ENCODE results near the gene ATL1. TPM values are rescaled to one million over a fixed set of nuclear protein-coding genes. Genes with fewer than 3 reads are reported as not detected.

The ATL1 gene
- total and polyA plus RNA-seq, 2 of the 13 experiments (the other 11 are each of a cell fraction or from before 2014, with no cell fraction given): 0.60 to 0.65 TPM

- TF ChIP-seq ZNF691 (CRISPR knock-in tag; IDR thresholded peaks at IDR 0.05; ENCODE audit: borderline replicate concordance, low read depth): no peak
- no peak for TF ChIP-seq ATM (IDR thresholded peaks at IDR 0.05; ENCODE audit: borderline replicate concordance)
- TF ChIP-seq ZNF749 (CRISPR knock-in tag; IDR thresholded peaks at IDR 0.05; ENCODE audit: borderline replicate concordance): no peak
- peak; percentile 40; the same call in 1 of the 2 replicates for TF ChIP-seq MAFF (IDR thresholded peaks at IDR 0.05; ENCODE audit: low read depth, low read length)
Observed at GRCh38 chr14:50599700-50600444, 39.9 kb downstream of the ATL1 start (continued).

- intact Hi-C loops (cut with micrococcal nuclease; ENCODE audit: unreplicated experiment): loop anchor here (1.0 to 10.0 kb wide), 3 partner anchors 68 to 264 kb away; partner anchors contain the start of gene SAV1
- Histone ChIP-seq H3K27me3 (ENCODE audit: control insufficient read depth in 1 of 2, insufficient read depth in 2 of 2, low read length in 2 of 2) (no peaks in the 10 kb centered on the region), H3K79me2 (ENCODE audit: insufficient read depth, low read length) (no peaks in the 10 kb centered on the region), H4K20me1 (ENCODE audit: insufficient read depth, low read length) (no peaks in the 10 kb centered on the region), H3K9me3 (ENCODE audit: low read length) (no peaks in the 10 kb centered on the region), H3K4me2 (ENCODE audit: low read depth, low read length) (peak overlapping the region; percentile 54; the same call in 1 of the 2 replicates), H3K36me3 (replicated peaks in 1 of 2; ENCODE audit: control insufficient read depth in 1 of 2, insufficient read depth in 2 of 2, low read length in 2 of 2) (no peaks in the 10 kb centered on the region), H3K4me1 (ENCODE audit: insufficient read depth, low read length) (peaks cover 16% of the 10 kb centered on the region), H3K9ac (ENCODE audit: insufficient read depth, low read depth, low read length) (0 out of 2 replicates have a peak overlapping the region, but pooled peaks have one; percentile 13), H3K4me3 (replicated peaks in 1 of 3; ENCODE audit: insufficient read depth in 1 of 3, low read depth in 2 of 3, low read length in 3 of 3) (no peak overlapping the region), H3K27ac (ENCODE audit: extremely low read length, insufficient read depth, low read length) (peak overlapping the region; percentile 59), H2AFZ (ENCODE audit: low read length) (no peak overlapping the region)
- DNase-seq (ENCODE audit: low spot score) (peak; percentile 11), ATAC-seq (peak; percentile 69; the same call in 2 of the 3 replicates), FAIRE-seq (no peak)
- BruUV-seq (replicated peaks): no TSS peak
- no peak for TF ChIP-seq IRX3 (CRISPR knock-in tag; IDR thresholded peaks at IDR 0.05; ENCODE audit: borderline replicate concordance, low read depth)
- peak; percentile 46; the same call in 1 of the 2 replicates for TF ChIP-seq ZNF121 (CRISPR knock-in tag; IDR thresholded peaks at IDR 0.05)
- WGBS (ENCODE audit: low lambda C conversion rate): 68% methylated on average over 5 of the region's 5 CpGs
- CTCF ChIA-PET (ENCODE audit: low intra/inter-chr PET ratio, low total read pairs): interaction anchor here (0.7 to 1.3 kb wide), 2 partner anchors 19 to 178 kb away, joined by 3 to 5 read pairs; no protein-coding TSS in a partner anchor
- in situ Hi-C loops (cut with HindIII; ENCODE audit: extremely low pct_ligation_motif_present, low pct_unique_long_range_greater_than_20kb): no loop called here
- POLR2A ChIA-PET: interaction anchor here (1.3 to 1.7 kb wide), 2 partner anchors 66 to 67 kb away, joined by 3 to 6 read pairs; partner anchors contain the start of gene SAV1
Observed at GRCh38 chr14:50600849-50601248, 40.9 kb downstream of the ATL1 start.

All from HepG2 (cell line).